BE2C (cell line): Measurements from ENCODE around the gene POT1.
A peak's percentile ranks its signal among the peaks of the same experiment; 100 is the strongest.

ENCODE experiments used
- DNase-seq: peaks from one replicate; pipeline ENCODE4 v3.0.0-alpha.2; 2020
- H3K27me3 ChIP-seq: fragments of 250-450 bp; sonication (Bioruptor Pico); 2 replicates; pipeline ENCODE4 v1.5.1; 2020; ENCODE audit warnings: mild to moderate bottlenecking
- H3K36me3 ChIP-seq: fragments of 250-450 bp; sonication (Bioruptor Pico); 2 replicates; pipeline ENCODE4 v1.5.1; 2020; ENCODE audit warnings: mild to moderate bottlenecking
- H3K4me1 ChIP-seq: fragments of 250-450 bp; sonication (Bioruptor Pico); 2 replicates; pipeline ENCODE4 v1.5.1; 2020
- H3K4me3 ChIP-seq: 2 replicates; pipeline ENCODE4 v1.5.1; 2011; ENCODE audit warnings: low read depth, low read length
- H3K9me3 ChIP-seq: fragments of 250-450 bp; sonication (Bioruptor Pico); 2 replicates; pipeline ENCODE4 v1.5.1; 2020
- TF ChIP-seq, protein P1 (sequence below): IDR thresholded peaks from 2 replicates; pipeline ENCODE4 v1.5.1; 2012; ENCODE audit warnings: mild to moderate bottlenecking, low read depth, low read length

POT1 gene

DNA sequence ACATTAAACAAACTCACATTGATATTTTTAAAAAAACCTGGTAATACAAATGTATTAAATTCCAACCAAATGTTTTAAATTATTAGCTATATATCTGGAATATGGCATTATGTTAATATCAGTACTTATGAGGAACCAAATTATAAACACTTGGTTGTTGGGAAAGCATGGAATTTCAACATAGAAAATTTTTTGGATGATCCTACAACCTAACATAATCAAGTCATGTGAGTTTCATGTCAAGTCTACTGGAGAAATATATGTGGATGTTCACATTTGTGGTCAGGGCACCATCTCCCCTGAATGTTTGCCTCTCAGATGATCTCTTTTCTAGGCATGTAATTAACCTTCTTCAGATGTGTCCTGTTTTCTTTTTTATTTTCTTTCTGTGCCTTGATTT is 5.2 kb upstream of the POT1 start:
- no peak for DNase-seq
- Histone ChIP-seq H3K4me1 (no peaks in the 10 kb centered on the region), H3K4me3 (no peak overlapping the region), H3K27me3 (no peaks in the 10 kb centered on the region; the same call in 1 of the 2 replicates), H3K36me3 (no peaks in the 10 kb centered on the region), H3K9me3 (no peaks in the 10 kb centered on the region)
- TF ChIP-seq, protein P1, sequence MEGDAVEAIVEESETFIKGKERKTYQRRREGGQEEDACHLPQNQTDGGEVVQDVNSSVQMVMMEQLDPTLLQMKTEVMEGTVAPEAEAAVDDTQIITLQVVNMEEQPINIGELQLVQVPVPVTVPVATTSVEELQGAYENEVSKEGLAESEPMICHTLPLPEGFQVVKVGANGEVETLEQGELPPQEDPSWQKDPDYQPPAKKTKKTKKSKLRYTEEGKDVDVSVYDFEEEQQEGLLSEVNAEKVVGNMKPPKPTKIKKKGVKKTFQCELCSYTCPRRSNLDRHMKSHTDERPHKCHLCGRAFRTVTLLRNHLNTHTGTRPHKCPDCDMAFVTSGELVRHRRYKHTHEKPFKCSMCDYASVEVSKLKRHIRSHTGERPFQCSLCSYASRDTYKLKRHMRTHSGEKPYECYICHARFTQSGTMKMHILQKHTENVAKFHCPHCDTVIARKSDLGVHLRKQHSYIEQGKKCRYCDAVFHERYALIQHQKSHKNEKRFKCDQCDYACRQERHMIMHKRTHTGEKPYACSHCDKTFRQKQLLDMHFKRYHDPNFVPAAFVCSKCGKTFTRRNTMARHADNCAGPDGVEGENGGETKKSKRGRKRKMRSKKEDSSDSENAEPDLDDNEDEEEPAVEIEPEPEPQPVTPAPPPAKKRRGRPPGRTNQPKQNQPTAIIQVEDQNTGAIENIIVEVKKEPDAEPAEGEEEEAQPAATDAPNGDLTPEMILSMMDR = no peak

GRCh38 chr7:124930655-124931597 is 1.3 kb upstream of the POT1 start:
- TF ChIP-seq, protein P1 = no peak
- H3K36me3 ChIP-seq = no peaks in the 10 kb centered on the region
- no peaks in the 10 kb centered on the region for H3K4me1 ChIP-seq
- H3K27me3 ChIP-seq = no peaks in the 10 kb centered on the region; the same call in 1 of the 2 replicates
- no peak for DNase-seq
- no peaks in the 10 kb centered on the region for H3K9me3 ChIP-seq
- no peak overlapping the region for H3K4me3 ChIP-seq

DNA sequence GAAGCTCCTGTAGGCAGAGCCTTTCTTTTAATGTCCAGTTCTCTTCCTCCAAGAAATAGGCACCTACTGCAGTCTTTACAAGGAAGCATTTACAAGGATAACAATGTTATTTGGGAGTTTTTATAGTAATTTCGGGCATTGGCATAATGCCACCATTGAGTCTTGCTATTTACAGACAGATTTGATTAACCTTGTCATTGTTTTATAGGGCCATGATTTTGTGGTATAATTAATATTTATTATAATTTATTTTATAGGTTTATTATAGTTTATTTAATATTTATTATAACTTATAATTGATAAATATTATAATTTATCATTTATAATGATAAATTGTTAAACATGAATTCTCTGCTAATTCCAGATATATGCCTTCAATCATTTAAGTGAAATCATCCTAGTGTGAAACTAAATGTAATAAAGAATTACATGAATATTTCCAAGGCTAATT is 573 bp upstream of the POT1 start:
- Histone ChIP-seq H3K4me1 (no peaks in the 10 kb centered on the region), H3K9me3 (no peaks in the 10 kb centered on the region)
- TF ChIP-seq, protein P1 = no peak

GRCh38 chr7:124924906-124925305 is 4.7 kb downstream of the POT1 start:
- H3K27me3 ChIP-seq = no peaks in the 10 kb centered on the region
- no peaks in the 10 kb centered on the region for H3K9me3 ChIP-seq
- no peak for DNase-seq
- H3K4me1 ChIP-seq = no peaks in the 10 kb centered on the region
- no peak overlapping the region for H3K4me3 ChIP-seq
- H3K36me3 ChIP-seq = no peaks in the 10 kb centered on the region
- TF ChIP-seq, protein P1 = no peak

More for the DNA sequence above, 573 bp upstream of the POT1 start:
- Histone ChIP-seq H3K4me3 (peak overlapping the region; percentile 22), H3K27me3 (no peaks in the 10 kb centered on the region; the same call in 1 of the 2 replicates), H3K36me3 (no peaks in the 10 kb centered on the region)
- DNase-seq = no peak

- no peaks in the 10 kb centered on the region for H3K27me3 ChIP-seq
- peaks cover 19% of the 10 kb centered on the region for H3K4me1 ChIP-seq
- H3K9me3 ChIP-seq = no peaks in the 10 kb centered on the region
- DNase-seq = no peak
- H3K4me3 ChIP-seq = no peak overlapping the region
- no peaks in the 10 kb centered on the region for H3K36me3 ChIP-seq
- TF ChIP-seq, protein P1 = no peak
These were observed 7.4 kb downstream of the POT1 start for GRCh38 chr7:124922200-124922599.

GRCh38 chr7:124919841-124920240 is 9.8 kb downstream of the POT1 start:
- peaks cover 22% of the 10 kb centered on the region for H3K4me1 ChIP-seq
- no peak for DNase-seq
- no peak overlapping the region for H3K4me3 ChIP-seq
- TF ChIP-seq, protein P1 = no peak
- H3K27me3 ChIP-seq = no peaks in the 10 kb centered on the region
- no peaks in the 10 kb centered on the region for H3K9me3 ChIP-seq
- H3K36me3 ChIP-seq = no peaks in the 10 kb centered on the region
